K562 (cell line): ENCODE data around the gene ASB10. TPM values are rescaled to one million over a fixed set of nuclear protein-coding genes. Genes with fewer than 3 reads are reported as not detected.

ENCODE experiments used
- ATAC-seq: fragments of 200-7000 bp; cut with Tn5 transposase; 3 replicates; pipeline ENCODE4 v1.9.1; 2020; ENCODE audit warnings: moderate library complexity
- BruUV-seq: library from RNA; stranded (reverse); fragments of 400-500 nt; replicated peaks from 2 replicates; lab custom pipeline; 2021; lab: Mats Ljungman, UMichigan
- CTCF ChIA-PET: fragments of 300-600 bp; formaldehyde crosslinking; extraction: SDS; loops from one replicate; lab custom pipeline; 2021; ENCODE audit warnings: low intra/inter-chr PET ratio; lab: Yijun Ruan, JAX
- POLR2A ChIA-PET: fragments of 300-600, 350-650 bp; sonication (Branson Sonifier 250); formaldehyde crosslinking; extraction: SDS; loops from one replicate; lab custom pipeline; 2021; ENCODE audit warnings: antibody characterized with exemption, inconsistent platforms; lab: Yijun Ruan, JAX
- DNase-seq, 4 experiments: peaks; one replicate each; pipeline versions ENCODE4 v3.0.0 to v3.0.0-alpha.2; 2011 to 2018; ENCODE audit warnings: low spot score in 3 of 4, mixed read lengths in 3 of 4; ENCODE audit errors: extremely low read depth in 1 of 4
- FAIRE-seq: peaks from 2 replicates; lab custom pipeline; 2011; peaks lifted over from hg19 to GRCh38; lab: Jason Lieb, UNC
- H2AFZ ChIP-seq: 2 replicates; pipeline ENCODE4 v1.6.0; 2011; ENCODE audit warnings: low read depth, low read length, control low read depth, inconsistent platforms
- H3K27ac ChIP-seq: fragments of 200-600 bp; 3 replicates; pipeline ENCODE4 v1.8.0; 2011; ENCODE audit warnings: low read depth, mild to moderate bottlenecking, control low read depth, inconsistent platforms, low read length, moderate library complexity, mixed read lengths; ENCODE audit errors: extremely low read depth
- H3K27me3 ChIP-seq, 2 experiments: fragments of 300-600 bp in 1 of 2; 2 replicates in 1 of 2; 3 replicates in 1 of 2; pipeline versions ENCODE4 v1.6.0 to v1.8.0; 2011; ENCODE audit warnings: inconsistent platforms in 2 of 2, low read length in 2 of 2, mild to moderate bottlenecking in 1 of 2, mixed read lengths in 1 of 2, moderate library complexity in 1 of 2; ENCODE audit not compliant: control insufficient read depth in 2 of 2, insufficient read depth in 2 of 2
- H3K36me3 ChIP-seq: fragments of 300-600 bp; 3 replicates; pipeline ENCODE4 v1.8.0; 2011; ENCODE audit warnings: mild to moderate bottlenecking, low read length, inconsistent platforms; ENCODE audit not compliant: control insufficient read depth, insufficient read depth
- H3K4me1 ChIP-seq, 2 experiments: fragments of 200-600 bp in 1 of 2; replicated peaks in 1 of 2; 2 replicates in 1 of 2; 3 replicates in 1 of 2; pipeline versions ENCODE4 v1.5.1 to v1.8.0; 2011; ENCODE audit warnings: inconsistent platforms in 2 of 2, low read length in 2 of 2, mild to moderate bottlenecking in 1 of 2, mixed read lengths in 1 of 2, moderate library complexity in 1 of 2; ENCODE audit not compliant: control insufficient read depth in 2 of 2, insufficient read depth in 2 of 2
- H3K4me2 ChIP-seq: 2 replicates; pipeline ENCODE4 v1.6.1; 2011; ENCODE audit warnings: low read length, control low read depth, inconsistent platforms, mixed read lengths; ENCODE audit not compliant: insufficient read depth
- H3K4me3 ChIP-seq: fragments of 200-600 bp; sonication (generic), shearing (Covaris generic); 2 replicates; pipeline ENCODE4 v1.5.1; 2016; ENCODE audit warnings: control low read depth, inconsistent platforms
- H3K79me2 ChIP-seq: fragments of 200-600 bp; 3 replicates; pipeline ENCODE4 v1.8.0; 2011; ENCODE audit warnings: low read length, inconsistent platforms; ENCODE audit not compliant: control insufficient read depth, insufficient read depth
- H3K9ac ChIP-seq, 2 experiments: 2 replicates each; pipeline versions ENCODE4 v1.6.0 to v1.6.1; 2011; ENCODE audit warnings: low read depth in 2 of 2, low read length in 2 of 2, control low read depth in 1 of 2, inconsistent platforms in 1 of 2, mild to moderate bottlenecking in 1 of 2, mixed read lengths in 1 of 2; ENCODE audit not compliant: insufficient read depth in 1 of 2
- H3K9me1 ChIP-seq: one replicate; pipeline ENCODE4 v1.6.0; 2011; ENCODE audit warnings: inconsistent platforms, mild to moderate bottlenecking, low read length, moderate library complexity; ENCODE audit not compliant: control insufficient read depth, insufficient read depth
- H3K9me3 ChIP-seq: replicated peaks from 2 replicates; pipeline ENCODE4 v1.5.1; 2011; ENCODE audit warnings: low read depth, low read length, inconsistent platforms; ENCODE audit not compliant: control insufficient read depth, insufficient read depth
- H4K20me1 ChIP-seq: replicated peaks from 2 replicates; pipeline ENCODE4 v1.6.1; 2011; ENCODE audit warnings: low read length, inconsistent platforms, mixed read lengths; ENCODE audit not compliant: control insufficient read depth, insufficient read depth
- MXD1 ChIP-seq: fragments of 250-450 bp; sonication (Bioruptor Pico); IDR thresholded peaks from 2 replicates; pipeline ENCODE4 v1.8.0; 2021; ENCODE audit warnings: borderline replicate concordance, mild to moderate bottlenecking, moderate library complexity; ENCODE audit not compliant: poor library complexity, severe bottlenecking
- POLR2AphosphoS2 ChIP-seq: IDR thresholded peaks from 2 replicates; pipeline ENCODE4 v1.6.1; 2012; ENCODE audit warnings: low read length, improper control_type of control experiment
- POLR2G ChIP-seq: fragments of 200-400 bp; formaldehyde crosslinking; IDR thresholded peaks from 2 replicates; pipeline ENCODE4 v1.6.1; 2017; ENCODE audit warnings: low read depth, mild to moderate bottlenecking, antibody characterized with exemption, low read length, moderate library complexity
- ZNF740 ChIP-seq, 3 experiments: fragments of 200-800 bp in 1 of 3; sonication (Bioruptor generic) in 1 of 3; sonication (generic) in 1 of 3; formaldehyde crosslinking in 1 of 3; IDR thresholded peaks; 2 replicates each; pipeline versions ENCODE4 v1.6.1 to v1.8.0; 2016 to 2022; ENCODE audit warnings: mild to moderate bottlenecking in 2 of 3, missing compliant biosample characterization in 2 of 3, missing genetic modification characterization in 2 of 3, missing genetic modification reagents in 1 of 3
- WGBS: fragments of 100-300 bp; shearing (Covaris generic); methylation state at CpG from one replicate; pipeline ENCODE4 v1.1.6; 2016; ENCODE audit warnings: low coverage, mixed read lengths; ENCODE audit not compliant: insufficient coverage; ENCODE audit errors: missing lambda C conversion rate; 5-methylcytosine and 5-hydroxymethylcytosine counted together
- in situ Hi-C: fragments of 300-500 bp; cut with MboI; formaldehyde crosslinking; loops from 4 replicates; pipeline ENCODE4 v1.15.0; 2018; ENCODE audit warnings: inconsistent platforms, mixed read lengths
- intact Hi-C: fragments of 100-400 bp; cut with micrococcal nuclease; formaldehyde crosslinking; loops from 2 replicates; pipeline ENCODE4 v1.14.2; 2022
- polyA plus RNA-seq, 8 experiments: library from polyadenylated mRNA; depleted of rRNA in 4 of 8; stranded (reverse) in 5 of 8; unstranded in 3 of 8; fragments of >200 nt; fragmentation: Nextera tagmentation in 2 of 8; fragmentation: Illumina TruSeq in 1 of 8; extraction: Ambion mirVana in 2 of 8; extraction: Trizol in 1 of 8; gene quantifications; 2 replicates each; pipeline versions ENCODE4 v1.2.1 to v1.2.3, GENCODE V29; 2011 to 2014; ENCODE audit warnings: inconsistent platforms in 1 of 8, missing spikeins in 1 of 8
- total RNA-seq, 7 experiments: library from RNA; depleted of rRNA in 6 of 7; stranded (reverse); fragments of >200 nt in 6 of 7; fragmentation: Illumina TruSeq in 2 of 7; extraction: Trizol in 2 of 7; gene quantifications; 2 replicates each; pipeline versions ENCODE4 v1.2.1 to v1.2.3, GENCODE V29; 2011 to 2021; ENCODE audit warnings: low replicate concordance in 1 of 7

The ASB10 gene
- total and polyA plus RNA-seq, 9 of the 15 experiments (the other 6 are each of a cell fraction or from before 2014, with no cell fraction given): not detected

GRCh38 chr7:151210087-151210854, 23.2 kb upstream of the ASB10 start, which contains the start of gene H2BK1:
TSS of gene H2BK1 (minus strand) at chr7:151210488. CDS start at chr7:151210318, 170 bp downstream.
- Histone ChIP-seq H3K79me2 (no peaks in the 10 kb centered on the region), H3K36me3 (peaks cover 34% of the 10 kb centered on the region), H3K4me1 (peaks cover 10 to 15% of the 10 kb centered on the region in 2 experiments), H3K9me1 (no peaks in the 10 kb centered on the region), H3K27me3 (peaks cover 7 to 9% of the 10 kb centered on the region in 2 experiments; a peak in 4 of 5 replicates), H3K9me3 (no peaks in the 10 kb centered on the region), H2AFZ (no peak within 1 kb of the TSS), H3K4me2 (no peak within 1 kb of the TSS), H3K27ac (no peak within 1 kb of the TSS), H4K20me1 (peaks cover 37% of the 10 kb centered on the region), H3K9ac (no peak within 1 kb of the TSS), H3K4me3 (no peak within 1 kb of the TSS)
- BruUV-seq: no TSS peak
- in situ Hi-C loops: no loop called here
- CTCF ChIA-PET: no interaction called here
- FAIRE-seq (no peak), ATAC-seq (no peak), DNase-seq (no peak)
- WGBS: 77% methylated on average over 17 of the region's 17 CpGs
- TF ChIP-seq POLR2AphosphoS2 (peak; percentile 30; the same call in 1 of the 2 replicates), POLR2G (0 out of 2 replicates have a peak, but pooled peaks have one; percentile 33), MXD1 (CRISPR knock-in tag) (no peak), ZNF740 (CRISPR knock-in tag; IDR thresholded peaks at IDR 0.05) (no peak), ZNF740 (tag; IDR thresholded peaks at IDR 0.05) (0 out of 4 replicates have a peak, but pooled peaks of 1 of the 2 experiments have one; percentile 31)
- intact Hi-C loops: no loop called here
- POLR2A ChIA-PET: interaction anchor here (0.6 to 3.9 kb wide), 7 partner anchors 10 to 65 kb away, joined by 3 to 12 read pairs (median 6); partner anchors contain the start of genes ABCF2 and CHPF2
